HG02885 (cell line): ENCODE data around the gene GJD3.

Experiments
- ATAC-seq: cut with Tn5 transposase; IDR thresholded peaks from one replicate; pipeline ENCODE4 v1.9.1; 2021; ENCODE audit warnings: mild to moderate bottlenecking; ENCODE audit not compliant: unreplicated experiment, poor library complexity

The GJD3 gene

GRCh38 chr17:40354221-40355122 lies 10.1 kb downstream of the GJD3 start:
- no peak for ATAC-seq

GRCh38 chr17:40352779-40353394 lies 11.7 kb downstream of the GJD3 start:
- ATAC-seq: no peak

GRCh38 chr17:40352237-40352778 lies 12.2 kb downstream of the GJD3 start:
- no peak for ATAC-seq

- no peak for ATAC-seq
Observed at GRCh38 chr17:40351359-40352236, 12.9 kb downstream of the GJD3 start.

GRCh38 chr17:40350689-40351358 lies 13.7 kb downstream of the GJD3 start:
- ATAC-seq: no peak

- no peak for ATAC-seq
Observed at GRCh38 chr17:40349895-40350688, 14.4 kb downstream of the GJD3 start.

GRCh38 chr17:40349477-40349894 lies 15.1 kb downstream of the GJD3 start:
- no peak for ATAC-seq

- ATAC-seq: no peak
Observed at GRCh38 chr17:40348562-40349476, 15.7 kb downstream of the GJD3 start.

- no peak for ATAC-seq
Observed at GRCh38 chr17:40348136-40348504, 16.4 kb downstream of the GJD3 start.

- no peak for ATAC-seq
Observed at GRCh38 chr17:40347319-40348135, 17.0 kb downstream of the GJD3 start.

GRCh38 chr17:40346765-40347158 lies 17.8 kb downstream of the GJD3 start:
- no peak for ATAC-seq

- ATAC-seq: no peak
Observed at GRCh38 chr17:40345994-40346764, 18.4 kb downstream of the GJD3 start.

- ATAC-seq: no peak
Observed at GRCh38 chr17:40345161-40345993, 19.2 kb downstream of the GJD3 start.

GRCh38 chr17:40344421-40345160 lies 19.9 kb downstream of the GJD3 start:
- no peak for ATAC-seq
